AG09319 (cell line): ENCODE results near the gene NADSYN1.
"Not testable (repeated sequence)": the region's sequence is repeated elsewhere in the genome, so short reads cannot be mapped to it uniquely, and the experiment has no call there.

Experiments
- DNase-seq: peaks from one replicate; pipeline ENCODE4 v3.0.0-alpha.2; 2010; ENCODE audit warnings: low read depth; ENCODE audit errors: extremely low read depth
- TF ChIP-seq, protein P1 (sequence below): IDR thresholded peaks from 2 replicates; pipeline ENCODE4 v1.5.1; 2011; ENCODE audit warnings: low read depth, mild to moderate bottlenecking, inconsistent platforms, low read length, moderate library complexity

Gene NADSYN1

GRCh38 chr11:71418643-71419042 lies 34.4 kb upstream of the NADSYN1 start:
- no peak for DNase-seq

GRCh38 chr11:71420455-71421241 lies 32.4 kb upstream of the NADSYN1 start:
- TF ChIP-seq, protein P1, sequence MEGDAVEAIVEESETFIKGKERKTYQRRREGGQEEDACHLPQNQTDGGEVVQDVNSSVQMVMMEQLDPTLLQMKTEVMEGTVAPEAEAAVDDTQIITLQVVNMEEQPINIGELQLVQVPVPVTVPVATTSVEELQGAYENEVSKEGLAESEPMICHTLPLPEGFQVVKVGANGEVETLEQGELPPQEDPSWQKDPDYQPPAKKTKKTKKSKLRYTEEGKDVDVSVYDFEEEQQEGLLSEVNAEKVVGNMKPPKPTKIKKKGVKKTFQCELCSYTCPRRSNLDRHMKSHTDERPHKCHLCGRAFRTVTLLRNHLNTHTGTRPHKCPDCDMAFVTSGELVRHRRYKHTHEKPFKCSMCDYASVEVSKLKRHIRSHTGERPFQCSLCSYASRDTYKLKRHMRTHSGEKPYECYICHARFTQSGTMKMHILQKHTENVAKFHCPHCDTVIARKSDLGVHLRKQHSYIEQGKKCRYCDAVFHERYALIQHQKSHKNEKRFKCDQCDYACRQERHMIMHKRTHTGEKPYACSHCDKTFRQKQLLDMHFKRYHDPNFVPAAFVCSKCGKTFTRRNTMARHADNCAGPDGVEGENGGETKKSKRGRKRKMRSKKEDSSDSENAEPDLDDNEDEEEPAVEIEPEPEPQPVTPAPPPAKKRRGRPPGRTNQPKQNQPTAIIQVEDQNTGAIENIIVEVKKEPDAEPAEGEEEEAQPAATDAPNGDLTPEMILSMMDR: peak; percentile 63
- peak; percentile 5 for DNase-seq

More at GRCh38 chr11:71418643-71419042, 34.4 kb upstream of the NADSYN1 start:
- TF ChIP-seq, protein P1: no peak

GRCh38 chr11:71421392-71421950 lies 31.5 kb upstream of the NADSYN1 start:
- no peak for DNase-seq
- TF ChIP-seq, protein P1: no peak

GRCh38 chr11:71422318-71422717 lies 30.7 kb upstream of the NADSYN1 start:
- not testable (repeated sequence) for DNase-seq

DNA sequence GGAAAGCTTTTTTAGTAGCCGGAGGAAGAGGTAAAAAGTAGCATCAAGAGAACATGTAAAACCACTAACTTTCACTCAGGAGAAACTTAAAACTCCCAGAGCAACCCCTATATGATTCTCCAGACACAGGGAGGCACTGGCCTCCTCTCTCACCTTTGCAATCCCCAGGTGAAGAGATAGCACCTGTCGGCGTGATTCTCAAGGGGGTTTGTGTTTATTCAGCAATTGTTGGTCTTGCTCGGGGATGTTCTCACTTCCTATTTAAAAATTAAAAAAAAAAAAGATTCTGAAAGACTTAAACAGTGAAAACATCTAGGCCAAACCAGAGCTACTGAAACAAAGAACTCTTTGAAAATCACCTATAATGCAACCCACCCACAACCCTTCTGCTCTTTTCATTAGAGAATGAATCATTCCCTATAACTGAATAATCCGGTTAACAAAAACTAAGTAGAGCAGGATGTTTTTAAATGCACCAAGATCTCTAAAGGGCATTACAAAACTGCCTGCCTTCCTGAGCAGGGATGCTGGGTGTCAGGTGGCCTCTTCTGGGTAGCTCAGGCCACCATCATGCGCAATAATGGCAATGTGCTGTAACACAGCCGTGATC lies 29.7 kb upstream of the NADSYN1 start:
- TF ChIP-seq, protein P1: no peak
- DNase-seq: no peak

GRCh38 chr11:71425409-71425808 lies 27.6 kb upstream of the NADSYN1 start:
- TF ChIP-seq, protein P1: no peak
- no peak for DNase-seq

DNA sequence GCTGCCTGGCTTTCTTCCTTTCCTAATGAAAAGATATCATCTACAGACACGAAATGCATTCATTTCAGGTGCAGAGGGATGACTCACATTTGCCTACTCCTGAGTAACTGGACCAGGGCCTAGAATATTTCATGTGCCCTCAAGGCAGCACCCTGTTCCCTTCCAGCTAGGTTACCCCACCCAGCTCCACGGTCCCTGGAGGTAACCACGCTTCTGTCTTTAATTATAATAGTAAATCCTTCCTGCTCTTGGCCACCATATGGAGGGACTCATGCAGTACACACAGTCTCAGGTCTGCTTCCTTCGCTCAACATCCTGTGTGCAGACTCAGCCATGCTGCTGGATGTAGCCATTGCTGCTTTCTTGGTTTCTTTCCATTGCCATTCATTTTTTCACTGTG lies 27.1 kb upstream of the NADSYN1 start:
- TF ChIP-seq, protein P1: no peak
- no peak for DNase-seq
